Measurements from ENCODE around the gene CD109.
A peak's percentile ranks its signal among the peaks of the same experiment; 100 is the strongest.

CD109 gene

DNA sequence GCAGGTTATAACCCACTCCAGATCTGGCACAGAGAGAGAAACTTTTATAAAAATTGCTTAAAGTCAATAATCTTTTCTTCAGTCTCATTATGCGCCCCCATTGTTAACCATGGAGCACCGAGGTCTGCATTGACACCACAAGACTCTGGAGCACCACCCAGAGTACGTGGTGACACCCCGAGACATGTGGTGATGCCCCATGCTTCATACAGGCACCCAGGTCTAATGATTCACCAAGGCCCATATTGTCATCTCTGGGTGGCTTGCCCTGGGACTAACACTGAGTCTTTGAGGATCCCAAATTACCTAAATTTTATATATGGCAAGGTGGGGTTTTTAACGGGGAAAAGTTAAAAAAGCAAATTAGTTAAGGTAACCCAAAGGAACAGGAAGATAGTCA is 31.1 kb downstream of the CD109 start:
- DNase-seq, result no peak
- no peak for TF ChIP-seq GATA1 (IDR thresholded peaks at IDR 0.05; ENCODE audit: low read depth, low read length)
- no peak for TF ChIP-seq POLR2A (IDR thresholded peaks at IDR 0.05; ENCODE audit: low read length)

DNA sequence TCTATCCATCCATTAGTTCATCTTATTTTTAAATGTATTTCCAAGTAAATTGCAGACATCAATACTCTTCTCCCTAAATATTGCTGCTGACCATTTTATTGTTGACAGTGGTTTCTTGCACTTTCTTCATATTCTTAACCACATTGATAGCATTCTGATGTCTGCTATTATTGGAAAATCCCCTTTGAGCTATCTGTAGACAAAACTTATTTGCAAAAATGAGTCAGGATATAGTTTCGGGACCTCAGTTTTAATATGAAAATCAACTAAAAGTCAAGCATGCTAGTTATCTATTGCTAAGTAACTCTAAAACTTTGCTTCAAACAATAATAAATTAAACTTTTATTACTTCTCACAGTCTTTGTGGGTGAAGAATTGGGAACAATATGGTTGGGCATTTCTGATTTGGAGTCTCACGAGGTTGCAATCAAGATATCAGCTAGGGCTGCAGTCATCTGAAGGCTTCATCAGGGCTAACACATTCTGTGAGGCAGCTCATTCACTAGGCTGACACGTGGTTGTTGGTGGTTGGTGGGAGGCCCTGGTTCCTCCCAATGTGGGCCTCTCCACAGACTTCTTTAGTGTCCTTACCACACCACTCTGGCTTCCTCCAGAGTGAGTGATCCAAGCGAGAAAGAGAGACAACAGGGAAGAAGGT is 32.7 kb downstream of the CD109 start:
- DNase-seq, result peak; percentile 15 to 26
- TF ChIP-seq GATA1 (IDR thresholded peaks at IDR 0.05; ENCODE audit: low read depth, low read length) (no peak), POLR2A (IDR thresholded peaks at IDR 0.05; ENCODE audit: low read length) (no peak)

DNA sequence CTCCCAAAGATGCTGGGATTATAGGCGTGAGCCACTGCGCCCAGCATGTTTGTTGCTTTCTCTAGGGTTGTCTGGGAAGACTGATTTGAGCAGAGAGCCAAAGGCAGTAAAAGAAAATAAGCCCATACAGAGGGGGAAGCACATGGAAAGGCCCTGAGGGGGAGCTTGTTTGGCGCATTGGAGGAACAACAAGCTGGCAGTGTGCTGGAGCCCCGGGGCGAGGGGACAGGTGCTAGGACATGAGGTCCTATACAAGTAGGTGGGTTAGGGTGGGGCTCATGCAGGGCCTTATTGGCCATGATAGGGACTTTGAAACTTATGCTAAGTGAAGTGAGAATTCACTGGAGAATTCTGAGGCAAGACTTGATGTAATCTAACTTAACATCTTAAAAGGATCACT is 35.3 kb downstream of the CD109 start:
- no peak for DNase-seq
- TF ChIP-seq POLR2A (IDR thresholded peaks at IDR 0.05; ENCODE audit: low read length) (no peak), GATA1 (IDR thresholded peaks at IDR 0.05; ENCODE audit: low read depth, low read length) (no peak)

DNA sequence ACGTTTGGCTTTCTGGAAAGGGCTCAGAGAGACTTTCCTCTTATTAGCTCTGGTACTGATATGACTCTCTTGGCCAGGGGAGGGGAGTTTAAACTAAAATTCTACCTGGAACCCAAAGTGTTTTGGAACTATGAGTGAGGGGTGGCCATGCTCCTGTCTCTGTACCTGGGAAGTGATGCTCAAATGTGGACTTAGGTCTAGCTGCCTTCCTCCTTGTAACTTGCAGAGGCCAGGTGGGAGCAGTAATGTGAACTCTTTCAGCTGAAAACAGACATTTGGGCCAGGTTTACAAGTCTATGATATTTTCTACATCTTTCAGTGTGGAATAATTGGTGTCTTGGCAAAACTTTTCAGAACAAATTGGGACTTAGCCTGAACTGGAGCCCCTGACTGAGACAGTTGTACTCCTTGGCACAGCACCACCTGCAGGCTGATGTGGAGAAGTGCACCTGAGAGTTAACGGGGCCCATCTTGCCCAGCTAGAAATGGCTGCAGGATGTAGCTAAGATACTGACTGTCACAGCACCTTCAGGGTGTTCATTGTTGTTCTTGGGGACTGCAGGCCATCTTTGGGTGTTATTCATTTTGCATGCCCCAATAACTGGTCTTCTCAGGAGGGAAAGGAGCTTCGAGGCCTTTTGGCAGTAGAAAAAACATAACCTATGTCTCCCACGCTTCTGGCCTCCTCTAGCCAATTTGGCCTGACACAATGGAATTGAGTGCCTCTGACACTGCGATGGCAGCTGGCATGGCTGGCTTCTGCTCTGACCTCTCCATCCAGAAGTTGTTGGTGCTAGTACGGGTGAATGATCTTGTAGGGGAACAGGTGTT is 37.1 kb downstream of the CD109 start:
- TF ChIP-seq POLR2A (IDR thresholded peaks at IDR 0.05; ENCODE audit: low read length) (no peak), GATA1 (IDR thresholded peaks at IDR 0.05; ENCODE audit: low read depth, low read length) (no peak)
- DNase-seq, result peak; percentile 71 to 80

DNA sequence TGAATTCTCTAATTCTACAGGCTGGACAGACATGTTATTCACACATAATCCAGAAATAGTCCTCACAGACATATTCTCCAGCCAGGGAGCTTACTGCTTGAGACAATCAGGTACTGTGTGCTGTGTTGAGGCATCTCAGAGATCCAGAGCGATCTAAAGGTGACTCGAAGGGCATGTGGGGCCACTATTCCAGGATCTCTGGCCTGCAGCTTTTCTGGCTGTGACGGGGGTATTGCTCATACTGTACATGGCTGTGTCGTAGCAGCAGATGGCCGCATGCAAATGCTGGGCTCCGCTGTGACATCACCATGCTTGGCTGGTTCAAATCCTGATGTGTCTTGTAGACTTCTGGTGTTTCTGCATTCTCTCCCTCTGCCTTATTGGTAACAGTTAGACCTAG is 37.8 kb downstream of the CD109 start:
- DNase-seq, result no peak
- TF ChIP-seq POLR2A (IDR thresholded peaks at IDR 0.05; ENCODE audit: low read length), result no peak

DNA sequence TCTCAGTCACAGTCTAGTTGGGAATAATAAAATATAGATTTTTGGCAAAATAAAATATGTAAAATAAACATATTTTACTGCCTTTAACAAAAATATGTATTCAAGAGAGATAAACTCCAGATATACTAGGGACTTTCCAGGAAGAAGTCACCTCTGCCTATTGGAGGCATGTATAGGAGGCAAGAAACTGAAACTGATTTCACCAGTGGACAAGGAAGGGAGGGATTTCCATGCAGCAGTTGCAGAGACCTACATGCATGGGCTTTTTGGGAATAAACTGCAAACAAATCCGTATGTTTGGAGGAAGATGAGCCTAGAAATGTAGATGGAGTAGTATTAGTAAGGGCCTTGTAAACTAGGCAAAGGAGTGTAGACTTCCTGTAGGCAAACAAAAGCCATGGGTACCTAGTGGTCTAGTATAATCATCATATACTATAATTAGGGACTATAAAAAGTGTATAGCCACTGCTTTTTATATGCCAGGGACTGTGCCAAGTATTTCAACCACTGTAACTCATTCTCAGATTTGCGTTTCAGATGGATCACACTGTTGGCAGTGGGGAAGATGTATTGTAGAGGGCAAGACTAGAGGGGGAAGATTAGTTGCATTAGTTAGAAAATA is 38.9 kb downstream of the CD109 start:
- TF ChIP-seq GATA1 (IDR thresholded peaks at IDR 0.05; ENCODE audit: low read depth, low read length) (no peak), POLR2A (IDR thresholded peaks at IDR 0.05; ENCODE audit: low read length) (no peak)
- no peak for DNase-seq

DNA sequence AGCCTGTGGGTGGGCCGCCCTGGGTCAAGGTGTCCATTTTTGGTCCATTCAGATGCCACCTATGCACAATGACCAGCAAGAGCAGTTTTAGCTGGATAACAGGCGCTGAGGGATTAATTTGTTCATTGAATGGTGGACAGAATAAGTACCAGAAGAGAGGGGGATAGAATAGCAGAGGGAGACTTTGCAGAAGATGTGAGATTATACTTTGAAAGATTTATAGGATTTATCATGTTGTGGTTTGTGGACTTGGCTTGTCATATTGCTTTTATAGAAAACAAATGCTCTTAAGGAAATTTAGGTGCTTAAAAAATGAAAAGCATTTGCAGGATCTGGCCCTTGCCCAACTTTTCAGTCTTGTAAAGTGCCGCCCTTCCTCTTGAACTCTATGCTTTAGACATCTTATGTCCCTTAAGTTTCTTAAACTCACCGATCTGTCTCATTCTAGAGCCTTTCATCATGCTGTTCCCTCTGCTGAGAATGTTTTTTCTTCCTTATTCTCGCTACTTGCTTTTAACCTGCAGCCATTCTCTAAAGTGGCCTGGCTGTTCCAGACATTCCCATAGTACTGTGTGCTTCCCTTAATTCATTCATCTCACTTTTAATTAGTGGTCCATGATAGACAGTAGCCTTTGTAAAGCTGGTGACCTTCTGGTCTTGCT is 42.5 kb downstream of the CD109 start:
- DNase-seq, result peak in 1 of 2 experiments; percentile 13
- TF ChIP-seq GATA1 (IDR thresholded peaks at IDR 0.05; ENCODE audit: low read depth, low read length) (no peak), POLR2A (IDR thresholded peaks at IDR 0.05; ENCODE audit: low read length) (no peak)

DNA sequence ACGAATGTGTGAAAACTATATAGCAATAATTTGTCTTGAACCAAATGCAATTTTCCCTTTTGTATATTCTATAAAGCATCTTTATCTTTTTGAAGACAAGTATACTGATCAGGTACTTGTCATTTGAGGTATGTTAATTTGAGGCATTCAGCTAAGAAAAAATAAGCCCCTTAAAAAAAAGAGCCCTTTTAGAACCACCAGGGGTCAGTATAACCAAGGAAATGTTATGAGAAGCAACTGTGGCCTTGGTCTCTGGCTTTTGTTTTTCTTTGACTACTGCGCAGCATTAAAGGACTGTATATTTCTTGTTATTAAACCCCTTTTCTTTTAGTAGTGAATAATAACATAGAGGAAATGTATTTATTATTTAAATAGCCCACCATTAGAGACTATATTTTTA is 43.1 kb downstream of the CD109 start:
- DNase-seq, result peak; percentile 58 to 77
- TF ChIP-seq POLR2A (IDR thresholded peaks at IDR 0.05; ENCODE audit: low read length), result no peak
- no peak for TF ChIP-seq GATA1 (IDR thresholded peaks at IDR 0.05; ENCODE audit: low read depth, low read length)

DNA sequence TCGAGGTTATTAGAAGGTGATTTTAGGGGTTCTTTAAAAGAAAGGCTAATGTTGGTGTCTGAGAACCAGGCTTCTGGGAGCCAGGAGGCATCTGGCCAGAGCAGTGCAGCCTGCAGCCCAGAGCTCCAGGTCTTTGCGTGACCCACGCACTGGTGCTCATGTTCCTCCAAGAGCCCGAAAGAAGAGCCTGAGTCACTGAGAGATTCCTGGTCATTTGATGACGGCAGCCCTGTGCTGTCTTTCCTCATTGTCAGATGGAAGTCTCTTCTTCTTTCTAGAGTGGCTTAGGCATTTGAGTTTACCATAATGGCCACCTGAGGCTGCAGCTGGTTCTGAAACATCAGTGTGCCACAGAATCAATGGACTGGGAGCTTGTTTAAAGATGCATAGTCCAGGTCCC is 46.4 kb downstream of the CD109 start:
- DNase-seq, result no peak
- TF ChIP-seq POLR2A (IDR thresholded peaks at IDR 0.05; ENCODE audit: low read length) (no peak), GATA1 (IDR thresholded peaks at IDR 0.05; ENCODE audit: low read depth, low read length) (no peak)

DNA sequence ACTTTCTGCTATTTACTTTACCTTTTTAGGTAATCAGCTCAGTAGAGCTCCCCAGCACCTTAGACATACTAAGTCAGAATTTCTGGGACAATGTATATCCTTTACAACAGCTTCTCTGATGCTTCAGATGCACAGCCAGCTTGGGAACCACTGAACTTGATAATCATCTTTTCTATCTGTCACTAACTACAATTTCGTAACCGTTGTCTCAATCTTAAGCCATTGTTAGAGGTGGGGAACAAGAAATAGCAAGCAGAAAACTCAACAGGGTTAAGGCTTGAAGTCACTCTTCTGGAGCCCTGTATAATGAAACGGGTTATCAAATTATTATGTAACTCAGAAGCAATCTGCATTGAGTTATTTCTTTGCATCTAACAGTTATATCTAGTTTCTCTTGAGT is 47.1 kb downstream of the CD109 start:
- no peak for DNase-seq
- TF ChIP-seq POLR2A (IDR thresholded peaks at IDR 0.05; ENCODE audit: low read length), result no peak

DNA sequence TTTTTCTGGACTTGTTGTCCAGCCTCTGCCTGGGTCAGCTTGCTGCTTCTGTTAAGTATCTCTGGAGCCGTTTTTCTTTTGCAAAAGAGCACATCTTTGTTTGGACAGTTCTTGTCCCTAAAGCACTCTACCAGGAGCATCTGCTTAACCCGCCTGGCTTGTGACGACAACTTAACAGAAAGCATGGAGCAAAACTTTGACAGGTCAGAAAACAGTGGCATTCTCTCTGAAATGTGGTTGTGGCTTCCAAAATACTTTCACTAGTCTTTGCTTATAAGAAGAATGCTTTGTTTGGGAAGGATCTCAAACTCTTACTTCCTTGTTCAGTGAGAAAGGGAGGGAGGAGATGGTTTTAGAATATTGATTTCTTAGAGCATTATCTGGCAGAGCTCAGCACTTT is 47.6 kb downstream of the CD109 start:
- DNase-seq, result no peak

DNA sequence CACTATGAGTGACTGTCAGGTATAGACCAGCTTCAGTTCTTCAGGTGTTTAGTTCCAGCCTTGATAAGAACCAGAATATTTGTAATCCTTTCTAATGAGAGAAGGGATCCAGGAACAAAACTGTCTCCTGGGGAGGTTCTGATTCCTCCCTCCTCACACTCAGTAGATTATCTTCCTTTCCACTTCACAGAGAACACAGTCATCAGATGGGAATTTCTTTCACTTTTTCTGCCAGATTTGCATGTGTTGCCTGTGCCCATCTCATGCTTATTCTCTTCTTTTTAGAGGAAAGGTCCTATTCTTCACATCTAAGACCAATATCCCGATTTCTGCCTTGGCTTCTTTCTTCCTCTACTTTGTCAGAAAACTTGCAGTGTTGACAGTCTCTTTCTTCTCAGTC is 50.8 kb downstream of the CD109 start:
- no peak for TF ChIP-seq POLR2A (IDR thresholded peaks at IDR 0.05; ENCODE audit: low read length)
- no peak for TF ChIP-seq GATA1 (IDR thresholded peaks at IDR 0.05; ENCODE audit: low read depth, low read length)
- no peak for DNase-seq

More for the DNA sequence above, 47.6 kb downstream of the CD109 start:
- TF ChIP-seq POLR2A (IDR thresholded peaks at IDR 0.05; ENCODE audit: low read length) (no peak), GATA1 (IDR thresholded peaks at IDR 0.05; ENCODE audit: low read depth, low read length) (no peak)

DNA sequence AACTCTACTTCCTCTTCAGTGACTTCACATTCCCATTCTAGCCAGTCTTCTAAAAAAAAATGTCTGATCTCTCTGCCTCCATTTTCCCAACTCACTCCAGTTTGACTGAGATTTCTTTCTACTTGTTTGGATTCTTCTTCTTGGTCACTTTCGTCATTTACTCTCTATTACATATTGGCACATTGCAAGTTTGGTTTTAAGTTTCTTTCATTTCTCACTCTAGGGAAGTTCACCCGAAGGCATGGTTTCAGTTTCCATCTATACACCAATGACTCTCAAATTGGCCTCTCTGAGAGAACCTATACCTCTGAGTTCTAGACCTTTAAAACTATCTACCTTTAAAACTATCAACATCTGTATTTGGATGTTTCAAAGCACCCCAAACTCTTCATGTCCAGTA is 51.3 kb downstream of the CD109 start:
- DNase-seq, result no peak

DNA sequence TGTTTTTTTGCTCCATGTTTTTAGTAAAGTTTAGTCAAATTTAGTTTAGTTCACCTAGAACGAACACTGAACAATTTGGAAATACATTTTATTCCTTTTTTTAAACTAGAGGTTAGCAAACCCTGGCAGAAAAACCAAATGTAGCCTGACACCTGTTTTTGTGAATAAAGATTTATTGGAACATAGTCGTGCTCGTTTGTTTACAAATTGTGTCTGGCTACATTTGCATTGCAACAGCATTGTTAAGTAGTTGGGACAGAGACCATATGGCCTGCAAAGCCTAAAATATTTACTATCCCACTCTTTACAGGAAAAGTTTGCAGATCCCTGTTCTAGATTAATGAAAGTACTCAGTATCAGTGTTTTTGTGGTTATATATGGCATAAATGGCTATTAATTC is 56.9 kb downstream of the CD109 start:
- no peak for DNase-seq
- TF ChIP-seq GATA1 (IDR thresholded peaks at IDR 0.05; ENCODE audit: low read depth, low read length) (no peak), POLR2A (IDR thresholded peaks at IDR 0.05; ENCODE audit: low read length) (no peak)

More for the DNA sequence above, 51.3 kb downstream of the CD109 start:
- TF ChIP-seq GATA1 (IDR thresholded peaks at IDR 0.05; ENCODE audit: low read depth, low read length) (no peak), POLR2A (IDR thresholded peaks at IDR 0.05; ENCODE audit: low read length) (no peak)

All from erythroblast (primary cell).